ENCODE data around the gene PRCP.

DNA sequence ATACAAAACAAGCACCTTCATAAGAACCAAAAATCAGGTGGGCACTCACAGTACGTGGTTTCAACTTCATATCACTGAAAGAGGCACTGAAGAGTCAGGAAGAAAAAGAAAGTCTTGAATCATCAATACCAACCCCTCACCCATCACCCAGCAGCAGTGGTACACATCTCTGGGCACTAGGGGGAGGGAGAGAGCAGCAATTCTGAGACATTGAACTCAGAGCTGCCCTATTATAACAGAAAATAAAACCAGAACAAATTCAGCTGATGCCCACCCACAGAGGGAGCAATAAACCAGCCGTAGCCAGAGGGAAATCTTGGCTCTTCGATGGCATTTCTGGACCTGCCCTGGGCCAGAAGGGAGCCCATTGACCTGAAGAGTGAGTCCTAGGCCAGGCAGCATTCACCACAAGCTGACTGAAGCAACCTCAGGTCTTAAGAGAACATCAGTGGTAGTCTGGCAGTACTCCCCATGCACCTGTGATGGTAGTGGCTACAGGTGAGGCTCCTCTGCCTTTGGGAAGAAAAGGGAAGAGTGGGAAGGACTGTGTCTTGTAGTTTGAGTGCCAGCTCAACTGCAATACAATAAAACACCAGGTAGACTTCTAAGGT lies 124.4 kb downstream of the PRCP start:
- TF ChIP-seq POLR2A (IDR thresholded peaks at IDR 0.05; ENCODE audit: low read depth, low read length) (no peak), POLR2AphosphoS5 (IDR thresholded peaks at IDR 0.05; ENCODE audit: low read depth, low read length) (no peak), TAF1 (IDR thresholded peaks at IDR 0.05; ENCODE audit: borderline replicate concordance, low read depth, low read length) (no peak)
